GM18951 (cell line): ENCODE results near the gene TBCEL.
"Not testable (repeated sequence)": the region's sequence is repeated elsewhere in the genome, so short reads cannot be mapped to it uniquely, and the experiment has no call there.

Source experiments
- POLR2A ChIP-seq: IDR thresholded peaks from 4 replicates; pipeline ENCODE4 v1.6.1; 2011; ENCODE audit warnings: mild to moderate bottlenecking; ENCODE audit not compliant: insufficient read length, insufficient read depth; ENCODE audit errors: extremely low read depth
- in situ Hi-C: fragments of 300-500 bp; cut with MboI; formaldehyde crosslinking; loops from one replicate; pipeline ENCODE4 v1.12.0; 2022; ENCODE audit warnings: low sequenced_read_pairs, mixed read lengths, inconsistent platforms; ENCODE audit not compliant: unreplicated experiment

The TBCEL gene

DNA sequence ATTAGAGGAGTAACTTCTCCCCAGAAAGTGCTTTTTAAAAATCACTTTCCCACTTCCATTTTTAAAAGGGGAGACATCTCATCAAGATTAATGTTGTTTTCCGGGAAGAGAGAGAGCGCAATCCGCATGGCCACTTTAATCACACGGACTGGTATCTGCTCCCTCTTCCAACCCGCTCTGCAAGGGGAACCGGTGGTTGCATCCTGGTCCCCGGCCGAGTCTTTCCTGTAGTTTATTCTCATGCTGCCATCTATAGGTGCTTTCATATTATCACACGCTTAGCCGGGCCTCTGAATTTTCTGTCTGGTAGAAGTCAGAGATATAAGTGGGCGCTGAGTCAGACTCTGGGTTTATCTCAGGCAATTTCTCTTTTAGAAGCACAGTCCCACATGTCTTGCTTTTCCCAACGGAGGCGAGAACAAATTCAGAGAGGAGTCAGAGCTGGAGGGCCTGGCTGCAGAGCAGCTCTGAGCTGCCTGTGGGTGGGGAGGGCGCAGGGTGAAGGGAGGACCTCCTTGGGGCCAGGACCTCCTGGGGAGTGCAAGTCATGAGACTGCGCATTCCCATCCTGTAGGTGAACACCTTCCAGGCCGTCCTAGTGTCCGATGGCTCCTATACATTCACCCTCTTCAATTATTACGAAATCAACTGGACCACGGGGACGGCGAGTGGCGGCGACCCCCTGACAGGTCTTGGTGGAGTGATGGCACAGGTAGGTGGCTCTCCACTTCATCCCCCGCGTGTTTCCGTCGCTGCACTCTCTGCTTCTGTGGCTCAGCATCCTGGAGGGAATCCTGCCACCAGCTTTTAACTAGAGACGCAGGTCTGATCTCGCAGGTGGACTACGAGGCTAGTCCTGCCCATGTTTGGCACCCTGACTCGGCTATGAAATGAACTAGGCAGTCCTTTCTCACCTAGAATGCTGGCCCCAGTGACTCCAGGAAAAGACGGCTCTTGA is 88.9 kb downstream of the TBCEL start:
- TF ChIP-seq POLR2A: no peak
- in situ Hi-C loops: no loop called here

DNA sequence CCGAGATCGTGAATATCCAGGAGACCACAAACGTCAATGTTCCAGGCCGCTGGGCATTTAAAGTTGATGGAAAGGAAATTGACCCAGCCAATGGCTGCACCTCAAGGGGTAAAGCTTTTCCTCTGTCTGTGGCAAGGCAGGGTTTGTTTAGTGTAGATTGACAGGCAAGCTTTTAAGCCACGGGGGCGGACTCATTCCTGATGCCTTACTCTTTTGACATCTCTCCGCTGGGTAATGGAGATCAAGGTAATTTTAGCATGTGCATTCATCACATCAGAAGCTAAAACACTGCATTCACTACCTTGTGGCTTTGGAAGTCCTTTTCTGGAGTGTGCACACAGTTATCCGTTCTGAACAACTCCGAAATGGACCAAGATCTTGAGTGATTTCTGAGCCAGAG is 89.7 kb downstream of the TBCEL start:
- in situ Hi-C loops: no loop called here

DNA sequence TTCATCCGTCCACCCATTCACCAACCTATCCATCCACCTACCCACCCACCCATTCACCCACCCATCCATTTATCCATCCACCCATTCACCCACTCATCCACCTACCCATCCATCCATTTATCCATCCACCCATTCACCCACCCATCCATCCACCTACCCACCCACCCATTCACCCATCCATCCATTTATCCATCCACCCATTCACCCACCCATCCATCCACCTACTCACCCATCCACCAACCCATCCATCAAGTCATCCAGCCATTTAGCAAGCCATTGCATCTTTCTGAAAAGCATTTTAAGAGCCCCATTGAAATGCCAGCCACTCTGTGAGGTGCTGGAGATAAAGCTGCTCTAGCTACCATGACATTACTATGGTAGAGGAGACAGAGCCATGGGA is 91.1 kb downstream of the TBCEL start:
- in situ Hi-C loops: not testable (repeated sequence)

More for the DNA sequence above, 89.7 kb downstream of the TBCEL start:
- TF ChIP-seq POLR2A: no peak

DNA sequence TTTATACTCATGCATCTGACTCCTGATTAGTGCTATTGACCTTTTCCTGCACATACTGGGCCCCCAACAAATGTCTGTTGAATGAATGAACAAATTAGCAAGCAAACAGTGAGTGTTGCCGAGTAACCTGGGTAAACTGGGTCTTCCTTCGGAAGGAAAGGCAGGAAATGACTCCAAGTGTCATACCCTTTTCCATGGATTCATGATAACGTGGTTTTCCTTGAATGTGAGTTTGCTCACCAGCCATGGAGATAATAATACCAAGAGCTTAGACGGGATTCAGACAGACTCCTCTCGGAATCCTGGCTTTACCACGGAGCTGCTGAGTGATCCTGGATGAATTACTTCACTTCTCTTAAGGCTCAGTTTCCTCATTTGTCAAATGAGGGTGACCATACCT is 93.9 kb downstream of the TBCEL start:
- in situ Hi-C loops: no loop called here
- TF ChIP-seq POLR2A: no peak

DNA sequence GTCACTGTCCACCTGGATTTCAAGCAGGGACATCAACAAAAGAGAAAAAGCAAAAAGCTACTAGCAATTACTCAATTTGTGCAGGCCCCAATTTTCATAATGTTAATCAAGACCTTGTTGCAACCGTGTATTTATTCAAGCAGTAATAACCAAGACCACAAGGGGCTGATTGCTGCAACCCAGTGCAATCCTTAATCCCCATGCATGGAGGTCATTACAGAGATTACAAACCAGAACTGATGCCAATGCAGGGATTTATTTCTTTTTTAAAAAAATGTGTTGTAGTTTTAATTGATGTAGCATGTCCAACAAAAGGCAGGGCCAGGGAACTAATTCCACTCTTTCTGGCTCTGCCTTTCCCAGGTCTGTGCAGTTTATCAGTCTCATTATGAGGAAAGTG is 95.5 kb downstream of the TBCEL start:
- in situ Hi-C loops: no loop called here
- TF ChIP-seq POLR2A: no peak

DNA sequence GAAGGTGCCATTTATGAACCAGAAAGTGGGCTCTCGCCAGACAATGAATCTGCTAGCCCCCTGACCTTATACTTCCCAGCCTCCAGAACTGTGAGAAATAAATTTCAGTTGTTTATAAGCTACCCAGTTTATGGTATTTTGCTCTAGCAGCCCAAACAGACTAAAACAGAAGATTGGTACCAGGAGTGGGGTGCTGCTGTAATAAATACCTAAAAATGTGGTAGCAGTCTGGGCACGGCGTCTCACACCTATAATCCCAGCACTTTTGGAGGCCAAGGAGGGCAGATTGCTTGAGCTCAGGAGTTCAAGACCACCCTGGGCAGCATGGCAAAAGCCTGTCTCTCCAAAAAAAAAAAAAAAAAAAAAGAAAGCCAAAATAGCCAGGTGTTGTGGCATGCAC is 98.4 kb downstream of the TBCEL start:
- in situ Hi-C loops: no loop called here
- no peak for TF ChIP-seq POLR2A

DNA sequence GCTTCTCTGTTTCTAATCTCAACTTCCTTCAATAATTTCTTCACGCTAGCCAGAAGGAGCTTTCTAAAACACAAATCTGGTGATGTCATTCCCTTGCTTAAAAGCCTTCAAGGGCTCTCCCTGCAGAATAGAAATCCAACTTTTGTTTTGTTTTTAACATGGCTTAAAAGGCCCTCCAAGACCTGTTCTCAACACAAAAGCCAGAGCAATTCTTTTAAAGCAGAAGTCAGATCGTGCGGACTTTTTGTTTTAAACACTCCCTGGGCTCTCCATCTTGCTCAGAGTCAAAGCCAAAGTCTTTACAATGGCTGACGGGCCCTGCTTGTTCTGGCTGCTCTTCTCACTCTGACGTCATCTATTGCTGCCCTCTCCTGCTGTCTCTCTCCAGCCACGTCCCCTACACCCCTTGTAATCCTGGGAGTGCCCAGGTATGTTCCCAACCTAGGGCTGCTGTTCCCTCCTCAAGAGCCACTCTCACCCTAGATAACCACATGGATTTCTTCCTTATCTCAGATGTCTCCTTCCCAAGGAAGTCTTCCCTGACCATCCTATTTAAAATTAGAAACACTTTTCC is 99.7 kb downstream of the TBCEL start:
- in situ Hi-C loops: no loop called here
- TF ChIP-seq POLR2A: no peak

DNA sequence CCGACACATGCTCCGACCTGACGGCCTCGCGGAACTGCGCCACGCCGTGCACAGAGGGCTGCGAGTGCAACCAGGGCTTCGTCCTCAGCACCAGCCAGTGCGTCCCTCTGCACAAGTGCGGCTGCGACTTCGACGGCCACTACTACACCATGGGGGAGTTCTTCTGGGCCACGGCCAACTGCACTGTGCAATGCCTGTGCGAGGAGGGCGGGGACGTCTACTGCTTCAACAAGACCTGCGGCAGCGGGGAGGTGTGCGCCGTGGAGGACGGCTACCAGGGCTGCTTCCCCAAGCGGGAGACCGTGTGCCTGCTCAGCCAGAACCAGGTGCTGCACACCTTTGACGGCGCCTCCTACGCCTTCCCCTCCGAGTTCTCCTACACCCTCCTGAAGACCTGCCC is 103.9 kb downstream of the TBCEL start:
- no peak for TF ChIP-seq POLR2A
- in situ Hi-C loops: no loop called here

DNA sequence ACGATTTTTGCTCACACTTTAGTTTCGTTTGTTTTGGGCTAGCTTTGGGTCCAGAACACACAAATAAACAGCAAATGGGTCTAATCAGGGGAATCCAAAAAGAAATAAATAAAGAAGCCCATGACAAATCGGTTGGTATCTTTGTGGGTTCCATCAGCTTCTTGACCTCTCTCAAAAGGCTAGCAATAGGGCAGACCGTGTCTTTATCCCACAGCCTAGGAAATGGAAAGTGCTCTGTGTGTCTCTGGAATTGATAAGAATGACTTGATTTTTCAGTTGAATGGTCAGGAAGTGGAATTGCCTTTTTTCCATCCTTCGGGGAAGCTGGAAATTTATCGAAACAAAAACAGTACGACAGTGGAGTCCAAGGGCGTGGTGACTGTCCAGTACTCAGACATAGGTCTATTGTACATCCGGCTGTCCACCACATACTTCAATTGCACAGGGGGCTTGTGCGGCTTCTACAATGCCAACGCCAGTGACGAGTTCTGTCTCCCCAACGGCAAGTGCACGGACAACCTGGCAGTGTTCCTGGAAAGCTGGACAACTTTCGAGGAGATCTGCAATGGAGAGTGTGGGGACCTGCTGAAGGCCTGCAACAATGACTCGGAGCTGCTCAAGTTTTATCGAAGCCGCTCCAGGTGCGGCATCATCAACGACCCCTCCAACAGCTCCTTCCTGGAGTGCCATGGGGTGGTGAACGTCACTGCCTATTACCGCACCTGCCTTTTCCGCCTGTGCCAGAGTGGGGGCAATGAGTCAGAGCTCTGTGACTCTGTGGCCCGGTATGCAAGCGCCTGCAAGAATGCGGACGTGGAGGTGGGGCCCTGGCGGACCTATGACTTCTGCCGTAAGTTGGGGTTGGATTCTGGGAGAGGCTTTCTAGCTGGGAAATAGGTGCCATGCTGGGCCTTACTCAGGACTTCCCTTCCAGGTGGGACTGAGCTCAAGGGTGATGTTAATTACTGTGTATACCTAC is 105.7 kb downstream of the TBCEL start:
- no peak for TF ChIP-seq POLR2A
- in situ Hi-C loops: no loop called here

DNA sequence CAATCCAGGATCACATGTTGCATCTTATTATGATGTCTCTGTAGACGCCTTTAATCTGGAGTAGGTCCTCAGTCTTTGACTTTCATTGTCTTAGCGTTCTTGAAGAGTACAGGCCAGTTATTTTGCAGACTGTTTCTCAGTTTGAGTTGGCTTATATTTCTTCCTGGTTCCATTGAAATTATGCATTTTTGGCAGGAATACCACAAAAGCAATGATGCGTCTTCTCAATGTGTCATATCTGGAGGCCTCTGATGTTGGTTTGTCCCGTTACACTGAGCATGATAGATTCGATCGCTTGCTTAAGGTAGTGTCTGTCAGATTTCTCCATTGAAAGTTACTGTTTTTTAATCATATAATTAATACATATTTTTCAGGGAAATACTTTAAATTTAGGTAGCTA is 107.8 kb downstream of the TBCEL start:
- TF ChIP-seq POLR2A: no peak
- in situ Hi-C loops: no loop called here

DNA sequence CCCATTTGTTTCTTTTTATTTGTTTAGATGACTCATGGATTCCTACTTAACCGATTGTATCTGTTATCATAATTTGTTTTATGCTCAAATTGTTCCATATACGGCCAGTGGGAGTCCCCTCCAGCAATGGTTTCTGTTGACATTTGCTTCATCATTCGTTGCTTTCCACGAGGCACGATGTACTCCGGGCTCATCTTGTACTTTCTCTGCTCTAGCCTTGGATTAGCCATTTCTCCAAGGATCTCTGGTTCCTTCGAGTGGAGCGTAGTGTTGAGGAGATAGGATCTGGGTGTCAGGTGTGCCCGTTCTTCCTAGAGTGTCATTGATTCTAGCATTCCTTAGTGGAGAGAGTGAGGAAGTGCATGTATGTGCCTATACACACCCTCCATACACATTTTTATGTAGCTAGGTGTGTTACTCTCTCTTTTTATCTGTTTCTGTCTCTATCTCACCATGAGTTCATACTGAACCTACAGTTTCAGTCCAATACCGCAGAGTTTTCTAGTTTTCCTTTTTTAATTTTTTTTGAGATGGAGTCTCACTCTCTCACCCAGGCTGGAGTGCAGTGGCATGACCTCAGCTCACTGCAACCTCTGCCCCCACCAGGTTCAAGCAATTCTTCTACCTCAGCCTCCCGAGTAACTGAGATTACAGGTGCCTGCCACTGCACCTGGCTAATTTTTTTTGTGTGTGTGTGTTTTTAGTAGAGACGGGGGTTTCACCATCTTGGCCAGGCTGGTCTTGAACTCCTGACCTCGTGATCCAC is 108.5 kb downstream of the TBCEL start:
- in situ Hi-C loops: no loop called here

DNA sequence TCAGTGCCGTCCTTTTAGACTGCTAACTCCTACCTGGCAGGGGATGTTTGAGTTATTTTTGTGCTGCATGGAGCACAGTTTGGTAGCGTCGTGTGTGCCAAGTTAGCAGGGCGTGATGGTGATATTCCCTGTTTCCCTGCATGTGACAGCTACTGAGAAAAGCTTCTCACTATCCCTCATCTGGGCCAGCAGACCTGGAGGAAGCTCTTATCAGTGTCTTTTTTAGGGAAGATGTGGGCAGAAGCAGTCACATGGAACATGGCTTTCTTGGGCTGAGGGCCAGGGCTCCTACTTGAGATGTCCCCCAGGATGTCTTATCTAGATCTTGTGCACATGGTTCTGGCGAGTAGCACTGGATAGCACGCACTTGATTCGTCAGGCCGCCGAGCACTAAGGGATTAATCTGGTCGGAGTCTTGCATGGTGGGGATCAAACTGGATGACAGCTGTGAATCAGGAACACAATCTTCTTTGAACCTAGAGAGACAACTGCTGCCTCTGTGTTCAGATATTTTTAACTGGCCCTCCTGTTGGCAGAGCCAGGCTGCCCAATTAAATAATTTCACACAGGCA is 110.9 kb downstream of the TBCEL start:
- in situ Hi-C loops: no loop called here
- no peak for TF ChIP-seq POLR2A

More for the DNA sequence above, 108.5 kb downstream of the TBCEL start:
- no peak for TF ChIP-seq POLR2A

DNA sequence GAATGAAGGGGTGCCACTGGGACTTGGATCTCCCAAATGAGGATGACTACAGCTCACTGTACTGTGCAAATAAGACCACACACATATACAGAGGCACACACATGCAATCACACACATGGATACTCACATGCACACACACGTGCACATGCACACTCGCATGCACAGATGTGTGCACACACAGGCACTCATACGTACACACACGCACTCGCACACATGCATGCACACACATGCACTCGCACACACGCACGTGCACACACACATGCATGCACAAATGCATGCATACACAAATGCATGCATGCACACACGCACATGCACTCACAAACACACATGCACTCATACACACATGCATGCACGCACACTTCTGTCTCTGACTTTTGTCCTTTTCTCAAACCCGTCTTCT is 113.1 kb downstream of the TBCEL start:
- no peak for TF ChIP-seq POLR2A
- in situ Hi-C loops: no loop called here
